Subcutaneous adipose tissue (tissue), 4 donors: ENCODE results near the gene TENT5A. TPM values are rescaled to one million over a fixed set of nuclear protein-coding genes. Genes with fewer than 3 reads are reported as not detected.

Experiments
- total RNA-seq, 4 donors: library from RNA; depleted of rRNA; stranded (reverse); fragments of >200 nt; gene quantifications; one replicate each; pipeline ENCODE4 v1.1.0, GENCODE V29; 2016
- TF ChIP-seq, protein P1 (sequence below): fragments of 450-650 bp; IDR thresholded peaks from one replicate; pipeline ENCODE4 v1.5.1; 2016; ENCODE audit warnings: low read depth, mild to moderate bottlenecking, control low read depth, antibody characterized with exemption, moderate library complexity

TENT5A gene
- total RNA-seq, 4 donors from 2014 or later: 11.9 to 32.1 (median 23.2) TPM

DNA sequence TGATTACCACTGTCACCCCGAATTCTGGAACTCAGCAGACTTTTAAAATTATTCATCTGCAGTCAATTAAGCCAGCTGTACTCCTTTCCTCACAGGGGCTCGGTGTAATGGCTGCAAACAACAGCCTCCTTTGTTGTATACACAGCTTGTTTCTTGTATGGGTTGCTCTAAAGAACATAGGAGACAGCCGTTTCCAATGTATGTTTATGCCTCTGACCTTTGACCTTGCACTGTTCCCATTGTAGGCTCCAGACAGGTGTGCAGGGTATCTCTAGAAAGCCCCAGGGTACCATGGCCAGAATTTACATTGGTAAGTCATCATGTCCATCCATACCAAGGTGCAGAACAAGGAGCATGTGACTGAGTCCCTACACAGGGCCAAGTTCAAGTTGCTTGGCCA lies 11.5 kb upstream of the TENT5A start:
- TF ChIP-seq, protein P1, sequence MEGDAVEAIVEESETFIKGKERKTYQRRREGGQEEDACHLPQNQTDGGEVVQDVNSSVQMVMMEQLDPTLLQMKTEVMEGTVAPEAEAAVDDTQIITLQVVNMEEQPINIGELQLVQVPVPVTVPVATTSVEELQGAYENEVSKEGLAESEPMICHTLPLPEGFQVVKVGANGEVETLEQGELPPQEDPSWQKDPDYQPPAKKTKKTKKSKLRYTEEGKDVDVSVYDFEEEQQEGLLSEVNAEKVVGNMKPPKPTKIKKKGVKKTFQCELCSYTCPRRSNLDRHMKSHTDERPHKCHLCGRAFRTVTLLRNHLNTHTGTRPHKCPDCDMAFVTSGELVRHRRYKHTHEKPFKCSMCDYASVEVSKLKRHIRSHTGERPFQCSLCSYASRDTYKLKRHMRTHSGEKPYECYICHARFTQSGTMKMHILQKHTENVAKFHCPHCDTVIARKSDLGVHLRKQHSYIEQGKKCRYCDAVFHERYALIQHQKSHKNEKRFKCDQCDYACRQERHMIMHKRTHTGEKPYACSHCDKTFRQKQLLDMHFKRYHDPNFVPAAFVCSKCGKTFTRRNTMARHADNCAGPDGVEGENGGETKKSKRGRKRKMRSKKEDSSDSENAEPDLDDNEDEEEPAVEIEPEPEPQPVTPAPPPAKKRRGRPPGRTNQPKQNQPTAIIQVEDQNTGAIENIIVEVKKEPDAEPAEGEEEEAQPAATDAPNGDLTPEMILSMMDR: no peak

DNA sequence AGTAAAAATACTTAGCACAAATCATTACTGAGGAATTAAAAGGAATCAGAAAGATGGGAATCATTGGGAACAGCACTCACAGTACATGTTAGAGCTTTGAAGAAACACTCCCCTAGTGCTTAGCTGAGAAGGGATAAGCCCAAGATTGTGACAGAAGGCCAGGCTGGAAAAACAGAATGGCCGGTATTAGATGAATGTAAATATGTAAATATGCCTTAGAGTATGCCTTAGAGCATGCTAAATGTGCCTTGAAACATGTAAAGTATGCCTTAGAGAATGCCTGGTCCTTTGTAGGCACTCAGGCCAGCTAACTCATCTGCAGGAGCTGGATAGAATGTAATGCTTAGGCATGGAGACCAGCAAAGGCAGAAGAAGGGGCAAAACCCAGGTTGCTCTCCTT lies 10.6 kb upstream of the TENT5A start:
- TF ChIP-seq, protein P1: no peak

DNA sequence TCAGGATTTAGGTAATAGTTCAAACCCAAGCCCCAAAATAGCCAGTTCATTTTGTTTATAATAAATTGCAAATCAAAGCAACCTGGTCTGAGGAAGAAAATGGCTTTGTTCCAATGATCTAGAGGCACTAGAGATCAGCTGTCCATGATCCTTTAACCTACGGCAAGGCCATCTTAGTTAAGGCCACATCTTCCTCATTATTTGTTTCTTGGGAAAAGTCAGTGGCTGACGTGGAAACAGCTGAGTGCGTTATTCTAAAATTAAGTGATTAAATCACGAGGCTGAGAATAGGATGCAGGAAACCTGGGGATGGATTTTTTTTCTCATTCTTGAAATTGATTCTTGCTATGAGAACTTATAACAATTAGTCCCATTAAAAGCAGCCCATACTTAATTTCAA lies 10.1 kb upstream of the TENT5A start:
- TF ChIP-seq, protein P1: no peak

DNA sequence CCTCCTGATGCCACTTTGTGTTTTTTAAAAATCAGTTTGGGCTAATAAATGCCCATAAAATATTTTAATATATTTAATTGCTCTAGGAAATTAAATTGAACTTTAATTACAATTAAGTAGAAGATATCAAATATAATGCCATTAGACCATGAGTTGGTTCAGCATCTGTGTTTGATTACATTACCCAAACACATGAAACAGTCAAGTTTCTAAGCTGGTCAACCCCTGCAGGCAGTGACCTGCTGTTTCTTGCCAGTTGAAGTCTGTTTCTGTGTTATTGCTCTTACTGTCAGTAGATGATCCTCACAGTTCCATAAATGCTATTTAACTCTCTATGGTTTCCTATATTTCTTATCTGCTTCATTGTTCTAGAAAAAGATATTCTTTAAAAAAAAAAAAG lies 9.7 kb upstream of the TENT5A start:
- TF ChIP-seq, protein P1: no peak

DNA sequence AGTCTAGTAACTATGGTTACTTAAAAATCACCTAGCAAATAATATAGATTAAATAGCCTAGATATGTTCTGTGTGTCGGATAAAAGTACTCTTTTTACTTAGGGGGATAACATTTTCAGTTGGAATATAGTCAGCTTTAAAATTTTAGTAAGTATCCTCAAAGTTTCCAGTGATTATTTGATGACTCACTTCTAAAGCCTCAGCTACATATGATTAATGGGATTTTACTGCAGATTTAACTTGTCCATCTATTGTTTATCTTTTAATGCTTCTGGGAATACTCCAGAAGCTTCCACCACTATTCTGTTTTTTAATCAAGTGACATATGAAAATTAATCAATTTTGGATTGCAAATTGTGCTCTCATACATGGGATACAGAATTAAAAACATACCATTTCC lies 8.7 kb upstream of the TENT5A start:
- TF ChIP-seq, protein P1: no peak

DNA sequence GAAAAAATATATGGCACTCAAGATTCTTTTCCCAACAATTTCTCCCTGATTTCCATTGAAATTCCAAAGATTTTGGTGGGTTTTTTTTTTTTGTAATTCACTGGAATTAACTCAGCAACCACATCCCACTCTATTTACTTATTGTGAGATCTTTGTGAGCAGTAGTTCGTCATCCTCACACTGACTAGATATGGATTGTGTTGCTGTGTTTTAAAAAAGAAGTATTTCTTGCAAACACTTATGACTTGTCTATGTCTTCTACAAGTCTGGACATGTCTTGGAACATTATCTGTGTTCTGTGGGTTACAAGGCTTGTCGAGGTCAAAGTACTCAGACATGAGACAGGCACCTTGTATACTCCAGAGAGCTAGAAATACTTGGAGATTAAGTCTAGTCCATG lies 7.3 kb upstream of the TENT5A start:
- TF ChIP-seq, protein P1: no peak

DNA sequence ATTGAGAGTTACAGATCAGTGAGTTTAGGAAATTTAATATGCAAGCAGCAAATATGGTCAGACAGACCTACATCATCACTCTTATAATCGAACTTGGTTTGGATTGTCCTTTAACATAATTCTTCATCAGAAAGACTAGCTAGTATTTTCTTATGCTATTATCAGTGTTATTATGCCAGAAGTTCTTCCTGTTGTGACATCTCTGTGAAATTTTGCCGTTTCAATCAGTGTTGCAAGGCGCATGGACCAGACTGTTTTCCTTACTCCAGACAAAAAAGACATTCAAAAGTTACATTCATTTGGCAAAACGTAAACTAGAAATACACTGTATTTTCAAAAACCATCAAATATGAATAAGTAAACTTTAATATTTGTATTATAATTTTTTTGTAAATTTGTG lies 5.7 kb upstream of the TENT5A start:
- TF ChIP-seq, protein P1: no peak

DNA sequence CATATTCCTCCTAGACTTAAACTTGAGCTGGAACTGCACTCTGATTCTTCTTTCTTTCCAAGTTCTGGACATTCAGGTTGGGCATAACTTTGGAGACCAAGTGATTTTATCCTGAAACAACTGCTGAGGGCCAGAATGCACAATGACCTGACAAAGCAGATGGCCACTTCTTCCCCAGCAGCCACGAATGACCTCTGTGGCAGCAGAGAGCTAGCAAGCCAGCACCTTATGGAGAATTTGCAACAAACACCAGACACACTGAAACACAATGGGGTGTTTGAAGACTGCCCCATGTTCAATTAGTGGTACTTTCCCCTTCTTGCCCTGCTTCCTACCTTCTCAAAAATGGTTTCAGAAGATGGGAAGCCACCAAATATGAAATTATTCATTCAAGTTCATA lies 4.2 kb upstream of the TENT5A start:
- TF ChIP-seq, protein P1: no peak
